Calu3 (cell line): Measurements from ENCODE around the gene STRADB. TPM values are rescaled to one million over a fixed set of nuclear protein-coding genes. Genes with fewer than 3 reads are reported as not detected.
A peak's percentile ranks its signal among the peaks of the same experiment; 100 is the strongest.

ENCODE experiments used
- BruUV-seq: library from RNA; stranded (reverse); fragments of 400-500 nt; replicated peaks from 2 replicates; lab custom pipeline; 2021; lab: Mats Ljungman, UMichigan
- CTCF ChIA-PET: fragments of 300-600 bp; sonication (Branson Sonifier 250); formaldehyde crosslinking; loops from one replicate; lab custom pipeline; 2022; ENCODE audit warnings: antibody characterized with exemption; lab: Charles Lee
- DNase-seq: peaks from one replicate; pipeline ENCODE4 v3.0.0; 2022
- H3K27ac Mint-ChIP-seq: one replicate; pipeline ENCODE4 v1.8.0; 2022; ENCODE audit warnings: mixed read lengths; ENCODE audit not compliant: unreplicated experiment
- H3K27me3 Mint-ChIP-seq: one replicate; pipeline ENCODE4 v1.8.0; 2022; ENCODE audit warnings: mixed read lengths; ENCODE audit not compliant: unreplicated experiment
- H3K36me3 Mint-ChIP-seq: one replicate; pipeline ENCODE4 v1.8.0; 2022; ENCODE audit warnings: mild to moderate bottlenecking, moderate library complexity, mixed read lengths; ENCODE audit not compliant: insufficient read depth, unreplicated experiment
- H3K4me1 Mint-ChIP-seq: one replicate; pipeline ENCODE4 v1.8.0; 2022; ENCODE audit warnings: mild to moderate bottlenecking, low read depth, mixed read lengths; ENCODE audit not compliant: unreplicated experiment
- H3K4me3 Mint-ChIP-seq: one replicate; pipeline ENCODE4 v1.8.0; 2022; ENCODE audit warnings: mild to moderate bottlenecking, low read depth, moderate library complexity, mixed read lengths; ENCODE audit not compliant: unreplicated experiment
- H3K9me3 Mint-ChIP-seq: one replicate; pipeline ENCODE4 v1.8.0; 2022; ENCODE audit warnings: low read depth, mixed read lengths; ENCODE audit not compliant: unreplicated experiment
- intact Hi-C: fragments of 100-400 bp; cut with micrococcal nuclease; formaldehyde crosslinking; loops from one replicate; pipeline ENCODE4 v1.10.0; 2022; ENCODE audit not compliant: unreplicated experiment
- total RNA-seq: library from RNA; stranded (reverse); gene quantifications from 2 replicates; pipeline ENCODE4 v1.2.3, GENCODE V29; 2022
- TF ChIP-seq, protein P1 (sequence below): fragments of 200-600 bp; IDR thresholded peaks from one replicate; pipeline ENCODE4 v1.8.0; 2022; ENCODE audit warnings: antibody characterized with exemption; ENCODE audit not compliant: unreplicated experiment

Gene STRADB
- total RNA-seq, 1 experiment from 2014 or later, result 19.0 TPM

DNA sequence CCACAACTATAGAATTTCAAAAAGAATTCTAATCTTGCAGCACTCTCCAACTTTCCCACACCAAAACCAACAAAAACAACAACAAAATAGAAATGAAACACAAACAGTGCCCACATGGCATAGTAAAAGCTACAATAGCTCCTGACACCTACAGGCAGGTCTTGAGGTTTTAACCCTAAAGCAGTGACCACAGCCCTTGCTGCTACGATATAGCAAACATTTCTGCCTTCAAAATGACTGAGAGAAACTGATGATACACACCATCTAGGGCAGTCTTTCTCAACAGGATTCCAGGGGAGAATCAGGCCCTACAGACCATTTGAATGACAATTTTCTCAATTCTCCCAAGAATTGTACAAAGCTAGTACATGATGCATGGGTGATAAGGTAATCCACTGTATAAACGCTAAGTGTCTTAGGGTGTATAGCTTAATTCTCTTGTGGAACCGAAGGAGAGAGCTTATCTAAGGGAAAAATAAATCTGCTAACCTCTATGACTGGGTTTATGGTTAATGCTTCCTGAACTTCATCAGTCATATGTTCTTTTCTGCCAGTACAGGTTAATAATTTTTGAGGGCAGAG is 46.8 kb upstream of the STRADB start:
- CTCF ChIA-PET, result interaction anchor here (0.6 to 1.5 kb wide), 3 partner anchors 9 to 883 kb away, joined by 3 to 4 read pairs (median 3); no protein-coding TSS in a partner anchor
- peak overlapping the region; percentile 39 for H3K4me3 Mint-ChIP-seq
- BruUV-seq, result no TSS peak
- no peak for DNase-seq
- H3K27me3 Mint-ChIP-seq, result no peaks in the 10 kb centered on the region
- TF ChIP-seq, protein P1, sequence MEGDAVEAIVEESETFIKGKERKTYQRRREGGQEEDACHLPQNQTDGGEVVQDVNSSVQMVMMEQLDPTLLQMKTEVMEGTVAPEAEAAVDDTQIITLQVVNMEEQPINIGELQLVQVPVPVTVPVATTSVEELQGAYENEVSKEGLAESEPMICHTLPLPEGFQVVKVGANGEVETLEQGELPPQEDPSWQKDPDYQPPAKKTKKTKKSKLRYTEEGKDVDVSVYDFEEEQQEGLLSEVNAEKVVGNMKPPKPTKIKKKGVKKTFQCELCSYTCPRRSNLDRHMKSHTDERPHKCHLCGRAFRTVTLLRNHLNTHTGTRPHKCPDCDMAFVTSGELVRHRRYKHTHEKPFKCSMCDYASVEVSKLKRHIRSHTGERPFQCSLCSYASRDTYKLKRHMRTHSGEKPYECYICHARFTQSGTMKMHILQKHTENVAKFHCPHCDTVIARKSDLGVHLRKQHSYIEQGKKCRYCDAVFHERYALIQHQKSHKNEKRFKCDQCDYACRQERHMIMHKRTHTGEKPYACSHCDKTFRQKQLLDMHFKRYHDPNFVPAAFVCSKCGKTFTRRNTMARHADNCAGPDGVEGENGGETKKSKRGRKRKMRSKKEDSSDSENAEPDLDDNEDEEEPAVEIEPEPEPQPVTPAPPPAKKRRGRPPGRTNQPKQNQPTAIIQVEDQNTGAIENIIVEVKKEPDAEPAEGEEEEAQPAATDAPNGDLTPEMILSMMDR, result no peak
- peaks cover 47% of the 10 kb centered on the region for H3K4me1 Mint-ChIP-seq
- peaks cover 17% of the 10 kb centered on the region for H3K36me3 Mint-ChIP-seq
- intact Hi-C loops, result no loop called here
- peak overlapping the region; percentile 65 for H3K27ac Mint-ChIP-seq
- H3K9me3 Mint-ChIP-seq, result no peaks in the 10 kb centered on the region

DNA sequence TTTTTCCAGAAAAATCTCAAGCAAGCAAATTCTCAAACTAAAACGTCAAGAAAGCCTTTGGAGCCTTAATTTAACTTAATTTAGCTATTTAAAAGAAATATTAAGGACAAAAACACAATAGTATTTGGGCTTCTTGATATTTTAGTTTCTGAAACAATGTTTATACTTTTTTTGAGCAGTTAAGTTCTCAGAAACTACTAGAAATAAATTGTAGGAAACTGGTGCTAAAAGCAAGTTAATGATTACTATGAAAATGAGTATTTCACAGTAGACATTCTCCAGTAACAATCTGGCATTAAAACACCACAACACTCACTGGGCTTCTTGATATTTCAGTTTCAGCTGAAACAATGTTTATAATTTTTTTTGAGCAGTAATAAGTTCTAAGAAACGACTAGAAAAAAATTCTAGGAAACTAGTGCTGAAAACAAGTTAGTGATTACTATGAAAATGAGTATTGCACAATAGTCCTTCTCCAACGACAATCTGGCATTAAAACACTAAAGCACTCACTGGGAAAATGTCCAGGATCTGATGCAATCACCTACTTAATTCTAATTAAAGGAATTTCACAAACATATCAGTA is 45.4 kb upstream of the STRADB start:
- H3K4me3 Mint-ChIP-seq, result peak overlapping the region; percentile 39
- H3K4me1 Mint-ChIP-seq, result peaks cover 46% of the 10 kb centered on the region
- H3K27me3 Mint-ChIP-seq, result no peaks in the 10 kb centered on the region
- CTCF ChIA-PET, result no interaction called here
- H3K27ac Mint-ChIP-seq, result peak overlapping the region; percentile 65
- intact Hi-C loops, result no loop called here
- H3K9me3 Mint-ChIP-seq, result no peaks in the 10 kb centered on the region
- no TSS peak for BruUV-seq
- TF ChIP-seq, protein P1, result no peak
- H3K36me3 Mint-ChIP-seq, result peaks cover 17% of the 10 kb centered on the region
- DNase-seq, result no peak

DNA sequence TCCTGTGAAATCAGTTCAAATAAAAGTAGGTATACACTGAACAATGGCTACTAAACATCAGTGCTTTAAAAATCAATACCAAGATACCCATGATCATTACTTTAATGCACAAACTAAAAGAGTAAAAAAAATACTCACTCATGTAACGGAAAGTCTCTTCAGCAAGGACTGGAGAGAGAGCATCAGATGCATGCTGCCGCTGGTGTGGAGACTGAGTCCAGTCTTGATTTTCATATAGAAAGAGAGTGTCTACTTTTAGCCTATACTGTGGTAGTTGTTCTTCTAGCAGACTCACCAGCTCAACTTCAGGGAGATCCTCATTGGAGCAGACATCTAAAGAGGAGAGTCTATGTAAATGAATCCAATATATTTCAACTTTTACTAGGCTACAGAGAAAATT is 44.3 kb upstream of the STRADB start:
- H3K36me3 Mint-ChIP-seq, result peaks cover 17% of the 10 kb centered on the region
- no peak for DNase-seq
- no TSS peak for BruUV-seq
- CTCF ChIA-PET, result interaction anchor here (0.7 kb wide), 1 partner anchor 13 kb away, joined by 3 read pairs; no protein-coding TSS in a partner anchor
- intact Hi-C loops, result no loop called here
- H3K27me3 Mint-ChIP-seq, result no peaks in the 10 kb centered on the region
- H3K27ac Mint-ChIP-seq, result peak overlapping the region; percentile 65
- TF ChIP-seq, protein P1, result no peak
- H3K4me1 Mint-ChIP-seq, result peaks cover 38% of the 10 kb centered on the region
- no peaks in the 10 kb centered on the region for H3K9me3 Mint-ChIP-seq
- H3K4me3 Mint-ChIP-seq, result peak overlapping the region; percentile 39

DNA sequence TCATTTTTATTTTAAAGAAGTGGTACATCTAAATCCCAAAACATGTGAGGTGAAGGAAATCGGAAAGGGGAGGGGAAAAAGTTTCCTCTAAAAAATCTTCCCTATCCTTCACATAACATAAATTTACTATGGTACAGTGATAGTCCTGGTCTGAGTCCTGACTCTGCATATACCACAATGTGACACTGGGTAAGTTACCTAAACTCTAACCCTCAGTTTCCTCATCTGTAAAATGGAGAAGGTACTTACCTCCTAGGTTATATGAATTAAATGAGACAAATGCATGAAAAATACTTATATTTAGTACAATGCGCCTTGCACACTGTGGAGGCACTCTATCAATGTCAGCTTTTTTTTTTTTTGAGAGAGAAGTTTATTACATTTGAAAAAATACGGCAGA is 42.6 kb upstream of the STRADB start:
- Mint-ChIP-seq H3K27ac (no peak overlapping the region), H3K36me3 (peaks cover 17% of the 10 kb centered on the region), H3K4me3 (no peak overlapping the region), H3K27me3 (no peaks in the 10 kb centered on the region), H3K4me1 (peaks cover 27% of the 10 kb centered on the region), H3K9me3 (no peaks in the 10 kb centered on the region)
- DNase-seq, result no peak
- CTCF ChIA-PET, result interaction anchor here (0.6 kb wide), 1 partner anchor 215 kb away, joined by 3 read pairs; no protein-coding TSS in a partner anchor
- intact Hi-C loops, result no loop called here
- no TSS peak for BruUV-seq
- TF ChIP-seq, protein P1, result no peak
